ENCODE results near the gene SEBOX.

DNA sequence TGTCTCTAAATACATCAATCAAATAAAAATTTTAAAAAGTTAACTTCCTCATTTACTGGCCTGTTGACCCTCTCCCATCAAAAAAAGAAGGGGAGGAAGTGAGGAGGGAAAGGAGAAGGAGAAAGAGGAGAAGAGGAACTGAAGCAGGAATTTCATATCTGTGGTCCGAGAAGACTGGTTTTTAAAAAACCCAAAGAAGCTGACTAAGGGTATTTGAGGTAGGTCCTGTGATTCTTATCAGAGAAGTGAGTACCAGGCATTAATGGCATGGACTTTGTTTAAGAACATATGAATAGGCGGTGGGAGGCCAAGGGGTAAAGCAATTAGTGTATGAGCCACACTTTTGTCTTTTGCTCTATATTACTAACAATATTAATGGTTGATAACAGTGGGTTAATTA is 39.0 kb upstream of the SEBOX start:
- TF ChIP-seq, protein P1, sequence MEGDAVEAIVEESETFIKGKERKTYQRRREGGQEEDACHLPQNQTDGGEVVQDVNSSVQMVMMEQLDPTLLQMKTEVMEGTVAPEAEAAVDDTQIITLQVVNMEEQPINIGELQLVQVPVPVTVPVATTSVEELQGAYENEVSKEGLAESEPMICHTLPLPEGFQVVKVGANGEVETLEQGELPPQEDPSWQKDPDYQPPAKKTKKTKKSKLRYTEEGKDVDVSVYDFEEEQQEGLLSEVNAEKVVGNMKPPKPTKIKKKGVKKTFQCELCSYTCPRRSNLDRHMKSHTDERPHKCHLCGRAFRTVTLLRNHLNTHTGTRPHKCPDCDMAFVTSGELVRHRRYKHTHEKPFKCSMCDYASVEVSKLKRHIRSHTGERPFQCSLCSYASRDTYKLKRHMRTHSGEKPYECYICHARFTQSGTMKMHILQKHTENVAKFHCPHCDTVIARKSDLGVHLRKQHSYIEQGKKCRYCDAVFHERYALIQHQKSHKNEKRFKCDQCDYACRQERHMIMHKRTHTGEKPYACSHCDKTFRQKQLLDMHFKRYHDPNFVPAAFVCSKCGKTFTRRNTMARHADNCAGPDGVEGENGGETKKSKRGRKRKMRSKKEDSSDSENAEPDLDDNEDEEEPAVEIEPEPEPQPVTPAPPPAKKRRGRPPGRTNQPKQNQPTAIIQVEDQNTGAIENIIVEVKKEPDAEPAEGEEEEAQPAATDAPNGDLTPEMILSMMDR (IDR thresholded peaks at IDR 0.05), result no peak
- TF ChIP-seq POLR2AphosphoS5 (IDR thresholded peaks at IDR 0.05) (no peak), POLR2A (IDR thresholded peaks at IDR 0.05) (no peak)

Measured in prostate gland (tissue), 2 donors.